ENCODE data around the gene GTF2IRD1.

DNA sequence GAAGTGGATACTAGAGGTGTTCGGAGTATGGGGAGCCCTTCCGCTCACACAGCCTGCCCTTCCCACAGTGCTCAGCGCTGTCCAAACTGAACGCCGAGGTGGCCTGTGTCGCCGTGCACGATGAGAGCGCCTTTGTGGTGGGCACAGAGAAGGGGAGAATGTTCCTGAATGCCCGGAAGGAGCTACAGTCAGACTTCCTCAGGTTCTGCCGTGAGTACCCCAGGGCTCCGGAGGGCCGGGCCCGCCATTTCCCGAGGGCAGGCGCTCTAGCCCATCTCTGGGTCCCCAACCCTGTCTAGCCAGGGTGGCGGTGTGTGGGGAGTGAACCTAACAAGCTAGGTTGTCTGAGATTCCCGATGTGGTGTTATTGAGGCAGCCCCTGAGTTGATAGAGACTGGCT is 59.1 kb downstream of the GTF2IRD1 start:
- TF ChIP-seq, protein P1, sequence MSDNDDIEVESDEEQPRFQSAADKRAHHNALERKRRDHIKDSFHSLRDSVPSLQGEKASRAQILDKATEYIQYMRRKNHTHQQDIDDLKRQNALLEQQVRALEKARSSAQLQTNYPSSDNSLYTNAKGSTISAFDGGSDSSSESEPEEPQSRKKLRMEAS (IDR thresholded peaks at IDR 0.05; ENCODE audit: low read depth): no peak
- TF ChIP-seq SIN3A (IDR thresholded peaks at IDR 0.05; ENCODE audit: borderline replicate concordance, low read depth, low read length): no peak
- TF ChIP-seq POLR2AphosphoS5 (IDR thresholded peaks at IDR 0.05; ENCODE audit: low read depth, low read length): no peak
- TF ChIP-seq, protein P2, sequence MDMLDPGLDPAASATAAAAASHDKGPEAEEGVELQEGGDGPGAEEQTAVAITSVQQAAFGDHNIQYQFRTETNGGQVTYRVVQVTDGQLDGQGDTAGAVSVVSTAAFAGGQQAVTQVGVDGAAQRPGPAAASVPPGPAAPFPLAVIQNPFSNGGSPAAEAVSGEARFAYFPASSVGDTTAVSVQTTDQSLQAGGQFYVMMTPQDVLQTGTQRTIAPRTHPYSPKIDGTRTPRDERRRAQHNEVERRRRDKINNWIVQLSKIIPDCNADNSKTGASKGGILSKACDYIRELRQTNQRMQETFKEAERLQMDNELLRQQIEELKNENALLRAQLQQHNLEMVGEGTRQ (IDR thresholded peaks at IDR 0.05; ENCODE audit: borderline replicate concordance, low read depth, low read length): no peak
